GM12872 (cell line): Measurements from ENCODE around the gene GRIK1.

Source experiments
- TF ChIP-seq, protein P1 (sequence below): IDR thresholded peaks from 3 replicates; pipeline ENCODE4 v1.5.1; 2011; ENCODE audit warnings: low read depth, mild to moderate bottlenecking, low read length, moderate library complexity; ENCODE audit not compliant: insufficient read depth

GRIK1 gene

DNA sequence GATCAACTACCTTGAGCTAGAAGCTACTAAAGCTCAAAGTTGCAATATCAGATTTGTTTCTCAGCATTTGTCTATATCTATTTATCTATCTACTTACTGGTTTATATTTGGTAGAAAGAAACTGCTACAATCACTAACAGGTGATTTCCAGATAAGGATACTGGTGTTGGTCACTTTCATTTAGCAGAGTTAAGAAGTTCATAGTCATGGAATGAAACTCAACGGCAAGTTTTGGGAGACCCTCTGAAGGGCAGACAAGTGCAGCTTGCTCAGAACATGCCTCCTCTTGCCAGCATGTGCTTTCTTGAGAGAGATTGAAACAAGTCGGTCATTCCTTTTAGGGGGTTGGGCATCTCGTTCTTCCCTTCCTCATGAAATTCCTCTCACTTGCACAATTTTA is 296.5 kb downstream of the GRIK1 start:
- TF ChIP-seq, protein P1, sequence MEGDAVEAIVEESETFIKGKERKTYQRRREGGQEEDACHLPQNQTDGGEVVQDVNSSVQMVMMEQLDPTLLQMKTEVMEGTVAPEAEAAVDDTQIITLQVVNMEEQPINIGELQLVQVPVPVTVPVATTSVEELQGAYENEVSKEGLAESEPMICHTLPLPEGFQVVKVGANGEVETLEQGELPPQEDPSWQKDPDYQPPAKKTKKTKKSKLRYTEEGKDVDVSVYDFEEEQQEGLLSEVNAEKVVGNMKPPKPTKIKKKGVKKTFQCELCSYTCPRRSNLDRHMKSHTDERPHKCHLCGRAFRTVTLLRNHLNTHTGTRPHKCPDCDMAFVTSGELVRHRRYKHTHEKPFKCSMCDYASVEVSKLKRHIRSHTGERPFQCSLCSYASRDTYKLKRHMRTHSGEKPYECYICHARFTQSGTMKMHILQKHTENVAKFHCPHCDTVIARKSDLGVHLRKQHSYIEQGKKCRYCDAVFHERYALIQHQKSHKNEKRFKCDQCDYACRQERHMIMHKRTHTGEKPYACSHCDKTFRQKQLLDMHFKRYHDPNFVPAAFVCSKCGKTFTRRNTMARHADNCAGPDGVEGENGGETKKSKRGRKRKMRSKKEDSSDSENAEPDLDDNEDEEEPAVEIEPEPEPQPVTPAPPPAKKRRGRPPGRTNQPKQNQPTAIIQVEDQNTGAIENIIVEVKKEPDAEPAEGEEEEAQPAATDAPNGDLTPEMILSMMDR: no peak

DNA sequence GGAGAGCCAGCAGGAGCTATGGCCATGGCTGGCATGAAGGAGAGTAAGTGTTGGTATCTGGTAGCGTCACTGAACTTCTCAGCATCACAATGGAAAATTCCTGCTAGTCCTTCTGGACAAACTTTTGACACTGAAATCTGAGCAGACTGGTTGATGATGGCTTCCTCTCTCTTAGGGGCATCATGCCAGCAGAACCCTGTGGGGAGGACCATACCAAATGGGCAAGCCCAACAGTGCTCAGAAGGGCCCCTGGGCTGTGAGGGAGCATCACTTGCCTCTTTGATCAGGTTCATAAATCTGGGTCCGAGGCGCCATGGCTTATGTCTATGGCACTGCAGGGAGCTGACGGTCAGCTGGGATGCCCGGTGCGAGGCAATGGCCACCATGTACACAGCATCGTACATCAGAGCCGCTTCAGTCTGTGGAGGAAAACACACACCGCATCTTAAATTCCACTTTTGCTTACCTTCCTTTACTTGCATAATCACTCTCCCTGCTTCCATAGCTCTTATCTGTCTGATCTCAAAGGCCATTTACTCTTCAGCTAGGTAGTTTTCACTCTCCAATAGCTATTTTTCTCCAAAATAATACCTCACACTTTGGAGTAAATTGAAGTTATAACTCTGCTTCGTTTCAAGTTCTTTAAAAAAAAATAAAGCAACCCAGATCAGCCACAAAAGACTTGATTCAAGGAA is 297.1 kb downstream of the GRIK1 start:
- TF ChIP-seq, protein P1: no peak

DNA sequence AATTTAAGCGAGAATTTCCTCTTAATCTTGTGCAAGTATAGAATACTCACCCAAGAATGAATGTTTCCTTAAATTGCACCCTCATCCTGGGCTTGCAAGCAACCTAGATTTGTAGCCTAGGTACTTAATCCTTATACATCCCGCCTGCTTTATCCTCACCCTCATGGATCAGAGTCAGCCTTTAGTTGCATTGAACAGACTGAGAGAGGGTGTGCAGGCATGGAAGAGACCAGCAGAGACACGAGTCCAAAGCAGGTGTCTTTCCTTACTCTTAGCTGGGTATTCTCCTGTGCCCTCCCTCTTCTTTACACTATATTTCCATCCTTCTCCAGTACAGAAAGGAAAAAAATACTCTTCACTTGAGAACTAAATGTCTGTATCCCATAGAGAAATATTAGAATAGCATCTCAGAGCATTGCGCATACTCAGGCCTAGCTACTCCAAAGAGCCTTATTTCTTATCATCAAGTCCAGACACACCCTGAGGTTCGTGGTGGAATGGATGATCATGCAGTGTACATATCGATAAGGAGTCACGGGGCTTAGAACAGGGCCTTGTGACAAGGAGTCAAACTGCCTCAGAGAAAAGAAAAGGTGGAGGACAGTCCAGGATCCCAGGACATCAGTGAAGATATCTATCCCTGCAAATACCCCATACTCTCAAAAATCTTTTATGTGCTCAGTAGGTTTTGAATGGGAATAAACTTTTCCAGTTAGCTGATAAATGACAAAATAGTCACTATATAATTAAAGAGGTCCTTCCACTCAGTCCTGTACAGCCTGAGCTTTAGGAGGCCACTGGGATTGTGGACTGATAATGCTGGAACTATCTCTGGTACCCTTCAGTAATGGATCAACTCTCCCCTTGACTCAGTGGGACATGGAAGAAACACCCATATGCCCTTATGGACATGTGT is 297.9 kb downstream of the GRIK1 start:
- TF ChIP-seq, protein P1: no peak

DNA sequence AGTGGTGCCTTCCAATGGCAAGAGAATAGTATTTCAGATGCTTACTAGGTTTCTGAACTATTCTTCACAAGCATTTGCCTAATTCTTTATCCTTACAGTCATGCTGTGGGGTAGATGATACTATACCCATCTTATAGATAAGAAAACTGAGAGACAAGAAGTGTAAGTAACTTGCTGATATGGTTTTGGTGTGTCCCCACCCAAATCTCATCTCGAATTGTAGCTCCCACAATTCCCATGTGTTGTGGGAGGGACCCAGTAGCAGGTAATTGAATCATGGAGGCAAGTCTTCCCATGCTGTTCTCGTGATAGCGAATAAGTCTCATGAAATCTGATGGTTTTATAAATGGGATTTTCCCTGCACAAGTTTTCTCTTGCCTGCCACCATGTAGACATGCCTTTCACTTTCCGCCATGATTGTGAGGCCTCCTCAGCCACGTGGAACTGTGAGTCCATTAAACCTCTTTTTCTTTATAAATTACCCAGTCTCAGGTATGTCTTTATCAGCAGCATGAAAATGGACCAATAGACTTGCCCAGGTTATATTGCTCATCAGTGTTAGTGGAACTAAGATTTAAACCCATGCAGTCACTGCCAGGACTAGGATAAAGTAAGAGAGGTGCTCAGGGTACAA is 298.7 kb downstream of the GRIK1 start:
- TF ChIP-seq, protein P1: no peak

DNA sequence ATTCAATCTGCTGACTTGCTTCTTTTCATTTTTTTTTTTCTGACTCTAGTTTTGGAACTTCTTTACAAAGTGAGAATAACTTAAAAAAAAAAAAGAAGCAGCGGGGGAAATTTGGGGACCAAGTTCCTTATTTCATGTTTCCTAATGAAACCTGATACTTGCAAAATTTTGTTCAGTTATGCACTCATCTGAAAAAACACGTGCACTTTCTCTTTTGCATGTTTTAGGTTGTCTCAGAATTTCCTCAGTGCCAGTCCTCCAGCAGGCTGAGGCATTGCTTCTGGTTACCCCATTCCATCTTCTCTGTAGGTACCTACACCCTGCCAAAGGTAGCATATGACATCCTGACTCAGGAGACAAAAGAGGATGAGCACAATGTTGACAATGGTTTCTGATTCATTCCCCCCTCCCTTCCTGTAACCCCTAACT is 299.7 kb downstream of the GRIK1 start:
- TF ChIP-seq, protein P1: no peak

DNA sequence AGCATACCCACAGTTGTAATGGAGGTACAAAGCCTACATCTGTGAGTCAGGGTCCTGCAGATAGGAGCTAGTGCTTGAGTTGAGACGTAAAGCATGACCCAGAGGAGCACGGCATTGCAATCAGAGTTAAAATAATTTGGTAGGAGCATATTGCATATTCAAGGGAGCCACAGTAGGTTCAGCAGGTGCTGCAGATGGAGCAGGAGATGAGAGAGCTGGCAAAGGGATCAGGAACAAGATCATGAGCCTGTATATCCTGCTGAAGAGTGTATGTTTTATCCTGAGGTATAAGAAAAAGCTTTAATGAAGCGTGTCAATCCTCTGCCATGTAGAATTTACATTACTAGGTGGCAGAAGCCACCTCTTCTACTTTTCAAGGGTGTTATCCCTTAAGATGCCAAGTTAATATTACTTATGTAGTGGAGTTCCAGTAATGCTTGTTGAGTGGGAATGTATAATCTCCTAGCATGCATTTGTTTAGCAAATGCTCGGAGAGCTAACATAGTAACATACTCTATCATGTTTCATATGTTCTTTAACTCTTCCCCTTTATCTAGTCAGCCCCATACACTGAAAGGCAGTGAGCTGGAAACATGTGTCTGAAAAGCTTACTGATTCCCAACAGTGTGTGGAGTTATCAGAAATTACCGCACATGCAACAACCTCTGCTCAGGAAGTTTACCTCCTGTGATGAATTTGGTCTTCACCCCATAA is 300.3 kb downstream of the GRIK1 start:
- TF ChIP-seq, protein P1: no peak
